Ishikawa (cell line): ENCODE measurements around the gene PDCD11.

Source experiments
- YY1 ChIP-seq: IDR thresholded peaks from 2 replicates; pipeline ENCODE4 v1.6.1; 2012; ENCODE audit warnings: low read depth
- ZBTB7A ChIP-seq: IDR thresholded peaks from 2 replicates; pipeline ENCODE4 v1.6.1; 2012; ENCODE audit warnings: low read depth
- TF ChIP-seq, protein P1 (sequence below): IDR thresholded peaks from 2 replicates; pipeline ENCODE4 v1.6.1; 2012

DNA sequence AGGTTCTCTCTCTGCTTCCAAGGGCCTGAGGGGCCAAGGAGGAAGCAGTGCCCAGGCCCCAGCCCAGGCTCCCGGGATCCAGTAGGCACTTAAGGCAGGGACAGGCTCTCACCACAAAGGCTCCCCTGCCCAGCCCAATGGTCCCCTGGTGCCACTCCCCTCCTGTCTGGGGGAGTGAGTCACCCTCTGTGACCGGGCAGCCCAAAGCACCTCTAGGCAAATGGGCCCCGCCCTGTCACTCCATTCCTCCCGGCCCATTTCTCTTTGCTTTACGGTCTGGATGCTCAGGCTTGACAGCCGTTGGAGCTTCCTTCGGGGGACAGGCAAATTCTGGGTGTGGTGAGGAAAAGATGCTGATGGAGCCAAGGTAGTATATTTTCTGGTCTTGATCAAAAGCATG is 82.7 kb downstream of the PDCD11 start, which contains the start of gene CALHM3:
- TF ChIP-seq, protein P1, sequence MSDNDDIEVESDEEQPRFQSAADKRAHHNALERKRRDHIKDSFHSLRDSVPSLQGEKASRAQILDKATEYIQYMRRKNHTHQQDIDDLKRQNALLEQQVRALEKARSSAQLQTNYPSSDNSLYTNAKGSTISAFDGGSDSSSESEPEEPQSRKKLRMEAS, result no peak
- TF ChIP-seq ZBTB7A, result no peak
- no peak for TF ChIP-seq YY1
